Measurements from ENCODE around the gene AGAP1. TPM values are rescaled to one million over a fixed set of nuclear protein-coding genes. Genes with fewer than 3 reads are reported as not detected.

AGAP1 gene
- total and polyA plus RNA-seq, 4 donors: 2.0 to 8.5 (median 5.4) TPM

DNA sequence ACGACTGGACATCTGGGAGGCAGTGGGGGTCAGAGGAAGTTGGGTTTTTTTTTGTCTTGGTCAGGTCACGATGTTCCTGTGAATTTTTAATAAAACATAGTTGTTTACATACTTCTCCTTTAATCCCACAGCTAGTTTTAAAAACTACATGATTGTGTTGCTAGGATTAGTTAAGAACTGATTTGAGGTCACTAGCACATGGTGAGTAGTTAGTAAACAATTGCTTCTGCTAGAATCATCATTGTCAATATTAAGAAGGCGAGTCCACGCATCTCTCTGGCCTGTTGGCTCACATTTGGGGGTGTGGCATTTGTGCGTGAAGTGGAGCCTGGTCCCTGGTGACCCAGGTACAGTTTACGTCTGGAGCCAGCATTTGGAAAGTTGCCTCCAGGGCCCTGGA, 59.4 kb downstream of the AGAP1 start:
- Histone ChIP-seq H3K4me1 (ENCODE audit: control insufficient read depth in 4 of 4, insufficient read depth in 4 of 4, low read length in 3 of 4) (peaks cover 1 to 21% (median 11%) of the 10 kb centered on the region in 4 donors), H3K4me3 (ENCODE audit: low read depth in 1 of 3, low read length in 3 of 3) (no peak overlapping the region), H3K9ac (ENCODE audit: low read depth in 1 of 2, low read length in 2 of 2) (no peak overlapping the region), H3K9me3 (ENCODE audit: control insufficient read depth in 4 of 4, low read length in 3 of 4) (no peaks in the 10 kb centered on the region), H3K36me3 (ENCODE audit: control insufficient read depth in 4 of 4, insufficient read depth in 3 of 4, low read depth in 1 of 4, low read length in 3 of 4) (no peaks in the 10 kb centered on the region), H3K27ac (ENCODE audit: low read depth in 1 of 2, low read length in 2 of 2) (no peak overlapping the region), H3K27me3 (ENCODE audit: control insufficient read depth in 4 of 4, insufficient read depth in 4 of 4, low read length in 3 of 4) (no peaks in the 10 kb centered on the region)
- 51% methylated on average over 6 of the region's 6 CpGs for WGBS
- DNase-seq (ENCODE audit: low spot score): no peak
- no peak for TF ChIP-seq HNF4G (IDR thresholded peaks at IDR 0.05)
- TF ChIP-seq, protein P1, sequence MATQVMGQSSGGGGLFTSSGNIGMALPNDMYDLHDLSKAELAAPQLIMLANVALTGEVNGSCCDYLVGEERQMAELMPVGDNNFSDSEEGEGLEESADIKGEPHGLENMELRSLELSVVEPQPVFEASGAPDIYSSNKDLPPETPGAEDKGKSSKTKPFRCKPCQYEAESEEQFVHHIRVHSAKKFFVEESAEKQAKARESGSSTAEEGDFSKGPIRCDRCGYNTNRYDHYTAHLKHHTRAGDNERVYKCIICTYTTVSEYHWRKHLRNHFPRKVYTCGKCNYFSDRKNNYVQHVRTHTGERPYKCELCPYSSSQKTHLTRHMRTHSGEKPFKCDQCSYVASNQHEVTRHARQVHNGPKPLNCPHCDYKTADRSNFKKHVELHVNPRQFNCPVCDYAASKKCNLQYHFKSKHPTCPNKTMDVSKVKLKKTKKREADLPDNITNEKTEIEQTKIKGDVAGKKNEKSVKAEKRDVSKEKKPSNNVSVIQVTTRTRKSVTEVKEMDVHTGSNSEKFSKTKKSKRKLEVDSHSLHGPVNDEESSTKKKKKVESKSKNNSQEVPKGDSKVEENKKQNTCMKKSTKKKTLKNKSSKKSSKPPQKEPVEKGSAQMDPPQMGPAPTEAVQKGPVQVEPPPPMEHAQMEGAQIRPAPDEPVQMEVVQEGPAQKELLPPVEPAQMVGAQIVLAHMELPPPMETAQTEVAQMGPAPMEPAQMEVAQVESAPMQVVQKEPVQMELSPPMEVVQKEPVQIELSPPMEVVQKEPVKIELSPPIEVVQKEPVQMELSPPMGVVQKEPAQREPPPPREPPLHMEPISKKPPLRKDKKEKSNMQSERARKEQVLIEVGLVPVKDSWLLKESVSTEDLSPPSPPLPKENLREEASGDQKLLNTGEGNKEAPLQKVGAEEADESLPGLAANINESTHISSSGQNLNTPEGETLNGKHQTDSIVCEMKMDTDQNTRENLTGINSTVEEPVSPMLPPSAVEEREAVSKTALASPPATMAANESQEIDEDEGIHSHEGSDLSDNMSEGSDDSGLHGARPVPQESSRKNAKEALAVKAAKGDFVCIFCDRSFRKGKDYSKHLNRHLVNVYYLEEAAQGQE (IDR thresholded peaks at IDR 0.05): no peak
- no peak for TF ChIP-seq YY1 (IDR thresholded peaks at IDR 0.05)
- no peak for TF ChIP-seq FOXA2 (IDR thresholded peaks at IDR 0.05)
- no peak for TF ChIP-seq SP1 (IDR thresholded peaks at IDR 0.05)
- TF ChIP-seq, protein P2, sequence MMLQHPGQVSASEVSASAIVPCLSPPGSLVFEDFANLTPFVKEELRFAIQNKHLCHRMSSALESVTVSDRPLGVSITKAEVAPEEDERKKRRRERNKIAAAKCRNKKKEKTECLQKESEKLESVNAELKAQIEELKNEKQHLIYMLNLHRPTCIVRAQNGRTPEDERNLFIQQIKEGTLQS (IDR thresholded peaks at IDR 0.05): no peak
- no peak for TF ChIP-seq TAF1 (conservative IDR thresholded peaks at IDR 0.05)
- TF ChIP-seq, protein P3, sequence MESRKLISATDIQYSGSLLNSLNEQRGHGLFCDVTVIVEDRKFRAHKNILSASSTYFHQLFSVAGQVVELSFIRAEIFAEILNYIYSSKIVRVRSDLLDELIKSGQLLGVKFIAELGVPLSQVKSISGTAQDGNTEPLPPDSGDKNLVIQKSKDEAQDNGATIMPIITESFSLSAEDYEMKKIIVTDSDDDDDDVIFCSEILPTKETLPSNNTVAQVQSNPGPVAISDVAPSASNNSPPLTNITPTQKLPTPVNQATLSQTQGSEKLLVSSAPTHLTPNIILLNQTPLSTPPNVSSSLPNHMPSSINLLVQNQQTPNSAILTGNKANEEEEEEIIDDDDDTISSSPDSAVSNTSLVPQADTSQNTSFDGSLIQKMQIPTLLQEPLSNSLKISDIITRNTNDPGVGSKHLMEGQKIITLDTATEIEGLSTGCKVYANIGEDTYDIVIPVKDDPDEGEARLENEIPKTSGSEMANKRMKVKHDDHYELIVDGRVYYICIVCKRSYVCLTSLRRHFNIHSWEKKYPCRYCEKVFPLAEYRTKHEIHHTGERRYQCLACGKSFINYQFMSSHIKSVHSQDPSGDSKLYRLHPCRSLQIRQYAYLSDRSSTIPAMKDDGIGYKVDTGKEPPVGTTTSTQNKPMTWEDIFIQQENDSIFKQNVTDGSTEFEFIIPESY (IDR thresholded peaks at IDR 0.05): no peak
- no peak for TF ChIP-seq GABPA (IDR thresholded peaks at IDR 0.05 in 1 of 2, conservative IDR thresholded peaks at IDR 0.05 in 1 of 2)
- no peak for TF ChIP-seq JUND (IDR thresholded peaks at IDR 0.05)
- TF ChIP-seq FOXA1 (IDR thresholded peaks at IDR 0.05): no peak
- no peak for TF ChIP-seq RXRA (IDR thresholded peaks at IDR 0.05)
- TF ChIP-seq NR2F2 (IDR thresholded peaks at IDR 0.05): no peak
- TF ChIP-seq, protein P4, sequence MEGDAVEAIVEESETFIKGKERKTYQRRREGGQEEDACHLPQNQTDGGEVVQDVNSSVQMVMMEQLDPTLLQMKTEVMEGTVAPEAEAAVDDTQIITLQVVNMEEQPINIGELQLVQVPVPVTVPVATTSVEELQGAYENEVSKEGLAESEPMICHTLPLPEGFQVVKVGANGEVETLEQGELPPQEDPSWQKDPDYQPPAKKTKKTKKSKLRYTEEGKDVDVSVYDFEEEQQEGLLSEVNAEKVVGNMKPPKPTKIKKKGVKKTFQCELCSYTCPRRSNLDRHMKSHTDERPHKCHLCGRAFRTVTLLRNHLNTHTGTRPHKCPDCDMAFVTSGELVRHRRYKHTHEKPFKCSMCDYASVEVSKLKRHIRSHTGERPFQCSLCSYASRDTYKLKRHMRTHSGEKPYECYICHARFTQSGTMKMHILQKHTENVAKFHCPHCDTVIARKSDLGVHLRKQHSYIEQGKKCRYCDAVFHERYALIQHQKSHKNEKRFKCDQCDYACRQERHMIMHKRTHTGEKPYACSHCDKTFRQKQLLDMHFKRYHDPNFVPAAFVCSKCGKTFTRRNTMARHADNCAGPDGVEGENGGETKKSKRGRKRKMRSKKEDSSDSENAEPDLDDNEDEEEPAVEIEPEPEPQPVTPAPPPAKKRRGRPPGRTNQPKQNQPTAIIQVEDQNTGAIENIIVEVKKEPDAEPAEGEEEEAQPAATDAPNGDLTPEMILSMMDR (IDR thresholded peaks at IDR 0.05; ENCODE audit: low read depth, low read length, missing input control): no peak
- no peak for TF ChIP-seq EGR1 (IDR thresholded peaks at IDR 0.05; ENCODE audit: low read depth in 2 of 2)
- TF ChIP-seq RAD21 (IDR thresholded peaks at IDR 0.05): no peak
- TF ChIP-seq, protein P5, sequence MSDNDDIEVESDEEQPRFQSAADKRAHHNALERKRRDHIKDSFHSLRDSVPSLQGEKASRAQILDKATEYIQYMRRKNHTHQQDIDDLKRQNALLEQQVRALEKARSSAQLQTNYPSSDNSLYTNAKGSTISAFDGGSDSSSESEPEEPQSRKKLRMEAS (IDR thresholded peaks at IDR 0.05): no peak
- TF ChIP-seq HNF4A (conservative IDR thresholded peaks at IDR 0.05): no peak

All from liver (tissue), 9 donors.